NB4 (cell line): ENCODE results near the gene CNTNAP2.

Experiments
- CTCF ChIP-seq: IDR thresholded peaks from one replicate; pipeline ENCODE4 v1.5.1; 2012; ENCODE audit warnings: low read depth, low read length
- POLR2A ChIP-seq: IDR thresholded peaks from 2 replicates; pipeline ENCODE4 v1.6.1; 2011; ENCODE audit warnings: mild to moderate bottlenecking; ENCODE audit not compliant: insufficient read length; ENCODE audit errors: extremely low read depth
- TF ChIP-seq, protein P1 (sequence below): IDR thresholded peaks from 2 replicates; pipeline ENCODE4 v1.6.1; 2011; ENCODE audit warnings: low read depth, low read length

- TF ChIP-seq, protein P1, sequence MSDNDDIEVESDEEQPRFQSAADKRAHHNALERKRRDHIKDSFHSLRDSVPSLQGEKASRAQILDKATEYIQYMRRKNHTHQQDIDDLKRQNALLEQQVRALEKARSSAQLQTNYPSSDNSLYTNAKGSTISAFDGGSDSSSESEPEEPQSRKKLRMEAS = no peak
- no peak for TF ChIP-seq CTCF
- no peak for TF ChIP-seq POLR2A
These were observed 688.5 kb downstream of the CNTNAP2 start for GRCh38 chr7:146805082-146805481.
